CD14-positive monocyte (primary cell): Measurements from ENCODE around the gene ATP8A1. TPM values are rescaled to one million over a fixed set of nuclear protein-coding genes. Genes with fewer than 3 reads are reported as not detected.

Source experiments
- DNase-seq, 3 donors: peaks; one replicate each; pipeline ENCODE4 v3.0.0-alpha.2; 2011 to 2022
- H2AFZ ChIP-seq: 2 replicates; pipeline ENCODE4 v1.6.0; 2012; ENCODE audit warnings: mild to moderate bottlenecking, low read depth, low read length, inconsistent platforms; ENCODE audit not compliant: insufficient read depth, poor library complexity, severe bottlenecking
- H3K27ac ChIP-seq, 2 donors: 1 replicate in 1 of 2; 2 replicates in 1 of 2; pipeline ENCODE4 v1.5.1; 2012 to 2013; ENCODE audit warnings: low read length in 2 of 2, control low read depth in 1 of 2, inconsistent platforms in 1 of 2, low read depth in 1 of 2, mild to moderate bottlenecking in 1 of 2
- H3K27me3 ChIP-seq, 2 donors: one replicate each; pipeline versions ENCODE4 v1.6.0 to v1.6.1; 2011 to 2013; ENCODE audit warnings: low read length in 2 of 2; ENCODE audit not compliant: control insufficient read depth in 2 of 2, insufficient read depth in 2 of 2
- H3K36me3 ChIP-seq, 2 donors: replicated peaks in 1 of 2; 1 replicate in 1 of 2; 2 replicates in 1 of 2; pipeline versions ENCODE4 v1.5.1 to v1.6.1; 2012 to 2013; ENCODE audit warnings: low read length in 2 of 2, control low read depth in 1 of 2, inconsistent platforms in 1 of 2, mild to moderate bottlenecking in 1 of 2; ENCODE audit not compliant: insufficient read depth in 2 of 2, control insufficient read depth in 1 of 2
- H3K4me1 ChIP-seq, 2 donors: 1 replicate in 1 of 2; 2 replicates in 1 of 2; pipeline versions ENCODE4 v1.5.1 to v1.6.1; 2012 to 2013; ENCODE audit warnings: low read length in 2 of 2, control low read depth in 1 of 2, inconsistent platforms in 1 of 2, mild to moderate bottlenecking in 1 of 2, moderate library complexity in 1 of 2; ENCODE audit not compliant: insufficient read depth in 2 of 2, control insufficient read depth in 1 of 2
- H3K4me2 ChIP-seq: replicated peaks from 2 replicates; pipeline ENCODE3; 2012; ENCODE audit warnings: low read length, moderate library complexity, mild to moderate bottlenecking; ENCODE audit not compliant: poor library complexity, severe bottlenecking; ENCODE audit errors: extremely low read depth
- H3K4me3 ChIP-seq, 3 experiments: fragments of 200-600 bp in 1 of 3; sonication (generic) in 1 of 3; replicated peaks in 1 of 3; 1 replicate in 2 of 3; 2 replicates in 1 of 3; pipeline ENCODE4 v1.5.1; 2011 to 2013; ENCODE audit warnings: low read length in 3 of 3, mild to moderate bottlenecking in 3 of 3, control low read depth in 2 of 3, low read depth in 2 of 3, inconsistent platforms in 1 of 3, moderate library complexity in 1 of 3
- H3K79me2 ChIP-seq: 2 replicates; pipeline ENCODE4 v1.6.0; 2012; ENCODE audit warnings: mild to moderate bottlenecking, control low read depth, inconsistent platforms, low read length, moderate library complexity; ENCODE audit not compliant: insufficient read depth
- H3K9ac ChIP-seq: 2 replicates; pipeline ENCODE4 v1.6.0; 2017; ENCODE audit warnings: low read length, mild to moderate bottlenecking; ENCODE audit not compliant: insufficient read depth, poor library complexity, severe bottlenecking
- H3K9me3 ChIP-seq, 2 donors: replicated peaks in 1 of 2; 1 replicate in 1 of 2; 2 replicates in 1 of 2; pipeline versions ENCODE4 v1.5.1 to v1.6.1; 2012 to 2013; ENCODE audit warnings: low read length in 2 of 2, control low read depth in 1 of 2; ENCODE audit not compliant: control insufficient read depth in 1 of 2, insufficient read depth in 1 of 2
- H4K20me1 ChIP-seq: 2 replicates; pipeline ENCODE4 v1.6.0; 2012; ENCODE audit warnings: mild to moderate bottlenecking, low read length, control low read depth, moderate library complexity; ENCODE audit not compliant: insufficient read depth
- H3K27ac Mint-ChIP-seq, 7 donors: one replicate each; pipeline ENCODE4 v1.8.0; 2020; ENCODE audit warnings: mild to moderate bottlenecking in 7 of 7, mixed read lengths in 7 of 7, moderate library complexity in 6 of 7, inconsistent platforms in 2 of 7
- H3K27me3 Mint-ChIP-seq, 3 donors: one replicate each; pipeline ENCODE4 v1.8.0; 2021 to 2022; ENCODE audit warnings: low read depth in 3 of 3, mild to moderate bottlenecking in 3 of 3, mixed read lengths in 3 of 3, moderate library complexity in 3 of 3, inconsistent platforms in 1 of 3
- H3K36me3 Mint-ChIP-seq, 2 donors: one replicate each; pipeline ENCODE4 v1.8.0; 2020; ENCODE audit warnings: mixed read lengths in 2 of 2, inconsistent platforms in 1 of 2, mild to moderate bottlenecking in 1 of 2
- H3K4me1 Mint-ChIP-seq: one replicate; pipeline ENCODE4 v1.8.0; 2020; ENCODE audit warnings: mild to moderate bottlenecking, mixed read lengths
- H3K4me3 Mint-ChIP-seq, 2 donors: one replicate each; pipeline ENCODE4 v1.8.0; 2020; ENCODE audit warnings: mild to moderate bottlenecking in 2 of 2, mixed read lengths in 2 of 2, moderate library complexity in 1 of 2
- H3K9me3 Mint-ChIP-seq, 7 donors: one replicate each; pipeline ENCODE4 v1.8.0; 2020 to 2022; ENCODE audit warnings: mixed read lengths in 7 of 7, mild to moderate bottlenecking in 6 of 7, moderate library complexity in 6 of 7, inconsistent platforms in 2 of 7
- CTCF ChIP-seq: fragments of 200-600 bp; IDR thresholded peaks from one replicate; pipeline ENCODE4 v1.8.0; 2022; ENCODE audit warnings: antibody characterized with exemption, mild to moderate bottlenecking
- WGBS: methylation state at CpG from one replicate; pipeline ENCODE4 v1.1.5; 2013; ENCODE audit warnings: missing lambda C conversion rate; ENCODE audit not compliant: insufficient coverage; 5-methylcytosine and 5-hydroxymethylcytosine counted together
- intact Hi-C, 2 donors: fragments of 100-400 bp; cut with micrococcal nuclease; formaldehyde crosslinking; loops; one replicate each; pipeline versions ENCODE4 v1.15.0 to v1.15.1; 2023
- polyA plus RNA-seq, 3 donors: library from polyadenylated mRNA; depleted of rRNA in 1 of 3; unstranded in 2 of 3; stranded (reverse) in 1 of 3; fragments of 300-500 nt in 2 of 3; fragments of >200 nt in 1 of 3; fragmentation: Illumina TruSeq in 2 of 3; gene quantifications; 1 replicate in 2 of 3; 2 replicates in 1 of 3; pipeline ENCODE4 v1.2.3, GENCODE V29; 2012 to 2021

The ATP8A1 gene
- polyA plus RNA-seq, 3 donors = 2.2 to 10.8 (median 3.2) TPM

- Histone ChIP-seq H3K4me1 (no peaks in the 10 kb centered on the region), H4K20me1 (no peaks in the 10 kb centered on the region), H3K9ac (no peak overlapping the region), H2AFZ (no peak overlapping the region), H3K79me2 (no peaks in the 10 kb centered on the region), H3K36me3 (no peaks in the 10 kb centered on the region), H3K4me3 (no peak overlapping the region), H3K9me3 (no peaks in the 10 kb centered on the region), H3K27me3 (no peaks in the 10 kb centered on the region), H3K4me2 (no peak overlapping the region), H3K27ac (no peak overlapping the region)
- Mint-ChIP-seq H3K4me3 (no peak overlapping the region), H3K36me3 (peaks cover 0 to 7% of the 10 kb centered on the region in 2 donors), H3K27me3 (no peaks in the 10 kb centered on the region), H3K4me1 (no peaks in the 10 kb centered on the region), H3K27ac (no peak overlapping the region), H3K9me3 (peaks cover 0 to 1% (median 0%) of the 10 kb centered on the region in 7 donors)
- no peak for DNase-seq
- whole genome bisulfite sequencing = 100% methylated on average over 1 of the region's 3 CpGs
- intact Hi-C loops = no loop called here
- TF ChIP-seq CTCF = no peak
Observed at GRCh38 chr4:42473071-42473684, 183.7 kb downstream of the ATP8A1 start.

- no peaks in the 10 kb centered on the region for H4K20me1 ChIP-seq
- H3K36me3 ChIP-seq = no peaks in the 10 kb centered on the region
- no peak for DNase-seq
- 100% methylated on average over 2 of the region's 3 CpGs for WGBS
- no peaks in the 10 kb centered on the region for H3K4me1 ChIP-seq
- no peak overlapping the region for H3K4me2 ChIP-seq
- intact Hi-C loops = no loop called here
- H3K79me2 ChIP-seq = no peaks in the 10 kb centered on the region
- H2AFZ ChIP-seq = no peak overlapping the region
- no peak overlapping the region for H3K4me3 ChIP-seq
- H3K9me3 Mint-ChIP-seq = peaks cover 0 to 1% (median 0%) of the 10 kb centered on the region in 7 donors
- H3K27me3 Mint-ChIP-seq = no peaks in the 10 kb centered on the region
- H3K9ac ChIP-seq = no peak overlapping the region
- H3K27ac ChIP-seq = no peak overlapping the region
- peaks cover 0 to 11% of the 10 kb centered on the region in 2 donors for H3K36me3 Mint-ChIP-seq
- H3K27ac Mint-ChIP-seq = no peak overlapping the region
- TF ChIP-seq CTCF = no peak
- no peaks in the 10 kb centered on the region for H3K27me3 ChIP-seq
- H3K9me3 ChIP-seq = no peaks in the 10 kb centered on the region
- no peaks in the 10 kb centered on the region for H3K4me1 Mint-ChIP-seq
- no peak overlapping the region for H3K4me3 Mint-ChIP-seq
Observed at GRCh38 chr4:42471896-42472295, 185.0 kb downstream of the ATP8A1 start.
